Nephron progenitor cell (in vitro differentiated cells): ENCODE results near the gene TSEN2.

Experiments
- DNase-seq: peaks from one replicate; pipeline ENCODE4 v3.0.0; 2021
- H3K27ac Mint-ChIP-seq: 2 replicates; pipeline ENCODE4 v1.8.0; 2021; ENCODE audit warnings: mild to moderate bottlenecking, moderate library complexity, mixed read lengths
- H3K27me3 Mint-ChIP-seq: 2 replicates; pipeline ENCODE4 v1.8.0; 2021; ENCODE audit warnings: mild to moderate bottlenecking, low read depth, mixed read lengths; ENCODE audit not compliant: poor library complexity
- H3K36me3 Mint-ChIP-seq: 2 replicates; pipeline ENCODE4 v1.8.0; 2021; ENCODE audit warnings: low read depth, mixed read lengths
- H3K4me1 Mint-ChIP-seq: 2 replicates; pipeline ENCODE4 v1.8.0; 2021; ENCODE audit warnings: mixed read lengths
- H3K4me3 Mint-ChIP-seq: 2 replicates; pipeline ENCODE4 v1.8.0; 2021; ENCODE audit warnings: mild to moderate bottlenecking, moderate library complexity, mixed read lengths
- H3K9me3 Mint-ChIP-seq: 2 replicates; pipeline ENCODE4 v1.8.0; 2021; ENCODE audit warnings: mild to moderate bottlenecking, moderate library complexity, mixed read lengths
- CTCF ChIP-seq: fragments of 200-600 bp; sonication (generic); IDR thresholded peaks from 2 replicates; pipeline ENCODE4 v1.5.0; 2021; ENCODE audit warnings: antibody characterized with exemption

TSEN2 gene

DNA sequence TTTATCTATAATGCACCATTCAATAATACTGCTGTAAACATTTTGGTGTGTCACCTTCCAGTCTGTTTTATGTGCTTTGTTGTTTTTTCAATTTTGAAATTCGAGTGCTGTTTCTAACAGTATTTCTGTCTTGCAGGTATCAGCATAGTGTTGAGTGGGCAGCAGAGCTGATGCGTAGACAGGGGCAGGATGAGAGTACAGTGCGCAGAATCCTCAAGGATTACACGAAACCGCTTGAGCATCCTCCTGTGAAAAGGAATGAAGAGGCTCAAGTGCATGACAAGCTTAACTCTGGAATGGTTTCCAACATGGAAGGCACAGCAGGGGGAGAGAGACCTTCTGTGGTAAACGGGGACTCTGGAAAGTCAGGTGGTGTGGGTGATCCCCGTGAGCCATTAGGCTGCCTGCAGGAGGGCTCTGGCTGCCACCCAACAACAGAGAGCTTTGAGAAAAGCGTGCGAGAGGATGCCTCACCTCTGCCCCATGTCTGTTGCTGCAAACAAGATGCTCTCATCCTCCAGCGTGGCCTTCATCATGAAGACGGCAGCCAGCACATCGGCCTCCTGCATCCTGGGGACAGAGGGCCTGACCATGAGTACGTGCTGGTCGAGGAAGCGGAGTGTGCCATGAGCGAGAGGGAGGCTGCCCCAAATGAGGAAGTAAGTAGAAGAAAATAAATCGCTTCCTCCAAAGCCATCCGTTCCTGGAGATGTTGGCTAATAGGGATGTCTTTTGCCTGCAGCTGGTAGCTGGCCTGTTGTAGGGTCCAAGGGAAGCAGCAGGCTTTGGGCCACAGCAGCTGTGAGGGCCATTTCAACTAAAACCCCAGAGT lies 19.1 kb downstream of the TSEN2 start:
- peak overlapping the region; percentile 50 for H3K27ac Mint-ChIP-seq
- DNase-seq = no peak
- H3K36me3 Mint-ChIP-seq = peaks cover 75% of the 10 kb centered on the region
- no peaks in the 10 kb centered on the region for H3K27me3 Mint-ChIP-seq
- no peaks in the 10 kb centered on the region for H3K9me3 Mint-ChIP-seq
- no peak overlapping the region for H3K4me3 Mint-ChIP-seq
- TF ChIP-seq CTCF = no peak
- H3K4me1 Mint-ChIP-seq = peaks cover 22% of the 10 kb centered on the region

DNA sequence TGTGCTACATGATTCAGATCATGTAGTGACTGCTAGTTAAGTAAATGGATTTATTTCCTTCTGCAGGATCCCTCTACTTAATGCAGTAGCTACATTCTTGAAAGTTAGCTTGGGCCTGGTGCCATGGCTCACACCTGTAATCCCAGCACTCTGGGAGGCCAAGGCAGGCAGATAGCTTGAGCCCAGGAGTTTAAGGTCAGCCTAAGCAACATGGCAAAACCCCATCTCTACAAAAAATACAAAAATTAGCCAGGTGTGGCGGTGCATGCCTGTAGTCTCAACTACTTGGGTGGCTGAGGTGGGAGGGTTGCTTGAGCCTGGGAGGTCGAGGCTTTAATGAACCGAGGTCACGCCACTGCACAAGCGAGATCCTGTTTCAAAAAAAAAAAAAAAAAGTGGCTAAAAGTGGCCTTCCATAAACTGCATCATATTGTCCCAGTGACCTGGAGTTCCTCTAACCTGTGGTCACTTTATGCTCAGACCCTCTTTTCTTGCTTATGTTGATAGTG lies 22.0 kb downstream of the TSEN2 start:
- peaks cover 66% of the 10 kb centered on the region for H3K36me3 Mint-ChIP-seq
- peaks cover 2% of the 10 kb centered on the region for H3K27me3 Mint-ChIP-seq
- DNase-seq = peak; percentile 20
- no peak overlapping the region for H3K27ac Mint-ChIP-seq
- H3K4me1 Mint-ChIP-seq = peaks cover 31% of the 10 kb centered on the region
- no peak overlapping the region for H3K4me3 Mint-ChIP-seq
- no peak for TF ChIP-seq CTCF
- no peaks in the 10 kb centered on the region for H3K9me3 Mint-ChIP-seq

- DNase-seq = peak; percentile 15
- Mint-ChIP-seq H3K9me3 (no peaks in the 10 kb centered on the region), H3K4me1 (peaks cover 31% of the 10 kb centered on the region), H3K36me3 (peaks cover 51% of the 10 kb centered on the region), H3K27ac (peak overlapping the region; percentile 74), H3K27me3 (peaks cover 2% of the 10 kb centered on the region), H3K4me3 (no peak overlapping the region)
- no peak for TF ChIP-seq CTCF
Measured at GRCh38 chr3:12507591-12508281, 23.5 kb downstream of the TSEN2 start.

DNA sequence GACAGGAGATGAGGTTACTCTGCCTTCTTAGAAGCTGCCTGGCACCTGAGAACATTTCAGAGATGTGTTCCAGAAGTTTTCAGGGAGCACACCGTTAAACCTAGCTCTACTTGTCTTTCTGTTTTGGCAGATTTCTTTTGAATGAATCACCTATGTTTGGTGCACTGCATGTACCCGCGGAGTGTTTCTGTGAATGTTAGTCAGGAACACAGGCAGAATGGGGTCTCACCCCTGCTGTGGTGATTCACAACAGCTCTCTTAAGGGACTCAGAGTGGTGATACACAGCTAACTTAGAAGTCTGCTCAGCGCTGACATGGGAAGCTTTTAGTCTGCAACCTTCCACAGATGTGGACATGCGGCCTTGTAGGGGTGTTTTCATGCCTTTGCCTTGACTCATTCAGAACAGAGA lies 24.0 kb downstream of the TSEN2 start:
- TF ChIP-seq CTCF = no peak
- no peaks in the 10 kb centered on the region for H3K9me3 Mint-ChIP-seq
- peaks cover 49% of the 10 kb centered on the region for H3K36me3 Mint-ChIP-seq
- H3K4me1 Mint-ChIP-seq = peaks cover 31% of the 10 kb centered on the region
- no peak overlapping the region for H3K4me3 Mint-ChIP-seq
- peak overlapping the region; percentile 74 for H3K27ac Mint-ChIP-seq
- no peak for DNase-seq
- peaks cover 2% of the 10 kb centered on the region for H3K27me3 Mint-ChIP-seq

- peaks cover 2% of the 10 kb centered on the region for H3K27me3 Mint-ChIP-seq
- TF ChIP-seq CTCF = no peak
- DNase-seq = no peak
- H3K9me3 Mint-ChIP-seq = no peaks in the 10 kb centered on the region
- no peak overlapping the region for H3K4me3 Mint-ChIP-seq
- peaks cover 47% of the 10 kb centered on the region for H3K36me3 Mint-ChIP-seq
- peaks cover 36% of the 10 kb centered on the region for H3K4me1 Mint-ChIP-seq
- H3K27ac Mint-ChIP-seq = no peak overlapping the region
Measured at GRCh38 chr3:12509466-12509865, 25.2 kb downstream of the TSEN2 start.
